Karpas-422 (cell line): ENCODE data around the gene UBTF. TPM values are rescaled to one million over a fixed set of nuclear protein-coding genes. Genes with fewer than 3 reads are reported as not detected.
A peak's percentile ranks its signal among the peaks of the same experiment; 100 is the strongest.

Experiments used
- DNase-seq: peaks from one replicate; pipeline ENCODE4 v3.0.0-alpha.2; 2015
- H2AFZ ChIP-seq: fragments of 200-600 bp; sonication (generic); 2 replicates; pipeline ENCODE4 v1.6.1; 2014; ENCODE audit warnings: antibody characterized with exemption, low read length, mixed read lengths
- H3K27ac ChIP-seq: fragments of 200-600 bp; sonication (generic); 2 replicates; pipeline ENCODE4 v1.5.1; 2014; ENCODE audit warnings: mild to moderate bottlenecking, low read length, moderate library complexity
- H3K27me3 ChIP-seq: fragments of 200-600 bp; sonication (generic); 2 replicates; pipeline ENCODE4 v1.6.1; 2014; ENCODE audit warnings: low read length, mixed read lengths
- H3K36me3 ChIP-seq: fragments of 200-600 bp; sonication (generic); 2 replicates; pipeline ENCODE4 v1.6.1; 2014; ENCODE audit warnings: low read length, mixed read lengths; ENCODE audit not compliant: insufficient read depth
- H3K4me1 ChIP-seq: fragments of 200-600 bp; sonication (generic); 2 replicates; pipeline ENCODE4 v1.6.1; 2014; ENCODE audit warnings: mild to moderate bottlenecking, low read length, mixed read lengths
- H3K4me2 ChIP-seq: fragments of 200-600 bp; sonication (generic); 2 replicates; pipeline ENCODE4 v1.6.1; 2014; ENCODE audit warnings: low read length, low read depth, mild to moderate bottlenecking; ENCODE audit not compliant: poor library complexity, severe bottlenecking
- H3K4me3 ChIP-seq: fragments of 200-600 bp; sonication (generic); 2 replicates; pipeline ENCODE4 v1.5.1; 2014; ENCODE audit warnings: mild to moderate bottlenecking, antibody characterized with exemption, low read length, mixed read lengths
- H3K79me2 ChIP-seq: fragments of 200-600 bp; sonication (generic); 2 replicates; pipeline ENCODE4 v1.6.1; 2014; ENCODE audit warnings: mild to moderate bottlenecking, low read length, mixed read lengths
- H3K9ac ChIP-seq: fragments of 200-600 bp; sonication (generic); 2 replicates; pipeline ENCODE4 v1.6.0; 2014; ENCODE audit warnings: low read length
- H3K9me2 ChIP-seq: fragments of 200-600 bp; sonication (generic), shearing (Covaris generic); replicated peaks from 2 replicates; pipeline ENCODE4 v1.6.0; 2014; ENCODE audit warnings: mild to moderate bottlenecking, low read length, moderate library complexity; ENCODE audit not compliant: insufficient read depth
- H3K9me3 ChIP-seq: fragments of 300-700, 200-600 bp; sonication (generic); 2 replicates; pipeline ENCODE4 v1.6.1; 2014; ENCODE audit warnings: low read length, mixed read lengths
- H4K20me1 ChIP-seq: fragments of 200-600 bp; sonication (generic); 2 replicates; pipeline ENCODE4 v1.6.1; 2014; ENCODE audit warnings: mild to moderate bottlenecking, antibody characterized with exemption, low read length, low read depth; ENCODE audit not compliant: insufficient read depth
- total RNA-seq: library from RNA; depleted of rRNA; stranded (reverse); fragments of >200 nt; shearing (Covaris generic); gene quantifications from 2 replicates; pipeline ENCODE4 v1.2.3, GENCODE V29; 2014; ENCODE audit warnings: low replicate concordance; rRNA removed

UBTF gene, protein sequence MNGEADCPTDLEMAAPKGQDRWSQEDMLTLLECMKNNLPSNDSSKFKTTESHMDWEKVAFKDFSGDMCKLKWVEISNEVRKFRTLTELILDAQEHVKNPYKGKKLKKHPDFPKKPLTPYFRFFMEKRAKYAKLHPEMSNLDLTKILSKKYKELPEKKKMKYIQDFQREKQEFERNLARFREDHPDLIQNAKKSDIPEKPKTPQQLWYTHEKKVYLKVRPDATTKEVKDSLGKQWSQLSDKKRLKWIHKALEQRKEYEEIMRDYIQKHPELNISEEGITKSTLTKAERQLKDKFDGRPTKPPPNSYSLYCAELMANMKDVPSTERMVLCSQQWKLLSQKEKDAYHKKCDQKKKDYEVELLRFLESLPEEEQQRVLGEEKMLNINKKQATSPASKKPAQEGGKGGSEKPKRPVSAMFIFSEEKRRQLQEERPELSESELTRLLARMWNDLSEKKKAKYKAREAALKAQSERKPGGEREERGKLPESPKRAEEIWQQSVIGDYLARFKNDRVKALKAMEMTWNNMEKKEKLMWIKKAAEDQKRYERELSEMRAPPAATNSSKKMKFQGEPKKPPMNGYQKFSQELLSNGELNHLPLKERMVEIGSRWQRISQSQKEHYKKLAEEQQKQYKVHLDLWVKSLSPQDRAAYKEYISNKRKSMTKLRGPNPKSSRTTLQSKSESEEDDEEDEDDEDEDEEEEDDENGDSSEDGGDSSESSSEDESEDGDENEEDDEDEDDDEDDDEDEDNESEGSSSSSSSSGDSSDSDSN
- 57.8 and 150 TPM in 2 replicates for total RNA-seq

DNA sequence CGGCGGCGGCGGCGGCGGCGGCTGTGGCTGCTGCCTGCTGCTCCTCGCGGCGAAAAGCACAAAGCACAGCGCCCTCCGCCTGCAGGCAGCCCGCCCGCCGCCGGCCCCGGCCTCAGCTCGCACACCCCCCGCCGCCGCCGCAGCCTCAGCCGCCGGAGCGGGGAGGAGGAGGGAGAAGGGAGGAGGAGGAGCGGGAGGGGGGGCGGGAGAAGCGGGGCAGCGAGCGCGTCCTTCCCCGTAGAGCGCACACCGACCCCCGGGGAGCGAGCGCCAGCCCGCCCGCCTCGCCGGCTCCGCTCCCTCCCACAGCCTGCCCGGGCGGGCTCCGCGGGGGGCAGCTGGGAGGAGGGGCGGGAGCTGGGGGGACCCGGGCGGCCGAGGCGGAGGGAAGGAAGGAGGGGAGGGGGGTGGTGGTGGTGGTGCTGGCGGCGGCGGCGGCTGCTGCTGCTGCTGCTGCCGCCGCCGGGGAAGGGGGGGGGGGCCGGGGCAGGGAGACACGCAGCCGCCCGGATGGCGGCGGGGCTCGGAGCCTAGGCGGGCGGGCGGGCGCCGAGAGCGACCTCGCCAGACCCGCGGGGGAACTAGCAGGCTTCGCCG lies at the start of gene UBTF:
Gene UBTF, minus strand, starts transcription at position 60 of the 597 bp plus-strand sequence. CDS start 1,446 bp downstream, outside the sequence.
- Histone ChIP-seq H3K9ac (peak within 1 kb of the TSS; percentile 95), H4K20me1 (peaks cover 8% of the 10 kb centered on the region; the same call in 1 of the 2 replicates), H3K4me1 (peaks cover 35% of the 10 kb centered on the region), H3K27me3 (no peaks in the 10 kb centered on the region), H3K9me2 (no peaks in the 10 kb centered on the region), H2AFZ (no peak within 1 kb of the TSS), H3K79me2 (peaks cover 35% of the 10 kb centered on the region), H3K4me3 (peak within 1 kb of the TSS; percentile 90), H3K9me3 (no peaks in the 10 kb centered on the region), H3K27ac (peak within 1 kb of the TSS; percentile 81), H3K4me2 (peak within 1 kb of the TSS; percentile 98), H3K36me3 (peaks cover 27% of the 10 kb centered on the region)
- DNase-seq, result peak; percentile 92

DNA sequence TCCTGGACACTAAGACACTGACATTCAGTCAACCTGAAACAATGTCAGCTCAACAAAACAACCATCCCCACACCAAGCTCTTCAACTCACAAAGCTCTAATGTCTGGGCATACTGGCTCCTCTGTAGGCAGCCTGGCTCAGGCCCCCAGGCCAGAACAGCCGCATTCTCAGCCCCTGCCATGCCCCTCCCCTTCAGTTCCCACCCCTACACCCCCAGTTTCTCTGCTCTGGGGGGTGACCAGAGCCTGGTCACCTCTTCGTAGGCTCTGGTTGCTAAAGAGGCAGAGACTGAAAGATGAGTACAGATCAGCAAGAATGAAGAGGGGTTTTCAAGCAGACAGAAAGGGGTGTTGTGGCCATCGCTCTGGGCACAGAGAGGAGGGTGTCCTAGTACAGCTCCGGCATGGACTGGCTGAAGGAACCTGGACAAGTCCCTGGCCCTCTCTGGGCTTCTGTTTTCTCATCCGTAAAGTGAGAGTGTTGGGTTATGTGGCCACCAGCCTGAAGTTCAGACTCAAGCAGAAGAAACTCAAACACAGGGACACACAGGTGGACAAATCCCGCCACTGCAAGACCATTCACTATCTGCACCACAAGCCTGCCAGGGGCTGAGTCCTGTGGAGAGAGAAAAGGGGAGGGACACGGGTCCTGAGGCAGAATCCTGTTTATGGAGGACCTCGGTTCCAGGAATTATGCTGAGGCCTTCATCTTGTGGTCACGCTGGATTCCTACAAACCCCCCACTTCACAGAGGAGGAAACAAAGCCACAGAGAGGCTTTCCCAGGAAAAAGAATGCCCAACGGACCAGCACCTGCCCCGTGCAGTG lies 49.4 kb upstream of the UBTF start:
- DNase-seq, result no peak
- H3K4me3 ChIP-seq, result no peak overlapping the region
- H3K4me2 ChIP-seq, result no peak overlapping the region
- no peaks in the 10 kb centered on the region for H3K9me3 ChIP-seq
- H3K79me2 ChIP-seq, result no peaks in the 10 kb centered on the region
- no peaks in the 10 kb centered on the region for H3K9me2 ChIP-seq
- H3K9ac ChIP-seq, result no peak overlapping the region
- H2AFZ ChIP-seq, result no peak overlapping the region
- H3K27ac ChIP-seq, result no peak overlapping the region
- H3K27me3 ChIP-seq, result no peaks in the 10 kb centered on the region
- no peaks in the 10 kb centered on the region for H4K20me1 ChIP-seq
- H3K4me1 ChIP-seq, result no peaks in the 10 kb centered on the region
- H3K36me3 ChIP-seq, result no peaks in the 10 kb centered on the region

DNA sequence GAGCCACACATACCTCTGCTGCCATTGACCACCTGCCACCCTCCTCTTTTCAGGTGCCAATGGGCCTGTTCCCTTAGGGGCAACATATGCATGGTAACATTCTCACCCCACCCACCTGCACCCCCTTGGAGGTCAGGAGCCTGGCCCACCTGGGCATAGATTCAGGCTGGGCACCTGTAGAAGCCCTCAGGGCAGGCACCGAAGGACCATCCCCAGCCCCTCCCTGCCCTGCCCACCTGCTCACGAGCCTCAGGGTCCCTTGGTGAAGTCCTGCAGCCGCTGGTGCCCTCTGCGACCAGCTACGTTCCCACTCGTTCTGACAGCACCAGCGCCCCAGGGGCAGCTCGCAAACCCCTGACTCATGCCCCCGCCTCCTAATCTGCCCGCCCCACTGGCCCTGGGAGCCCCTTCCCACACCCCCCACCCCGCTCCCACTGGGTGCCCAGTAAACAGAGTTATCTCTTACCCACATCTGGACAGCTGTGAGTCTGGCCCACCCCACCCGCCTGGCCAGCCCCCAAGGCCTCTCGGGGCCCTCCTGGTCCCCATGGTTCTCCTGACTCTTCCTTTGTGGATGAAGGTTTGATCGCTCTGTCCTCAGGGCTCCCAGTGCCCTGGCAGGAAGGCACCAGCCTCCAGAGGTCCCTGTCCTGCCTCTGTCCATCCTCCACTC lies 48.5 kb upstream of the UBTF start, which contains the start of gene SLC4A1:
Gene SLC4A1, minus strand, starts transcription at position 318 of the 673 bp plus-strand sequence. CDS start 5,269 bp downstream, outside the sequence.
- Histone ChIP-seq H3K9me2 (no peaks in the 10 kb centered on the region), H3K27me3 (no peaks in the 10 kb centered on the region), H3K9ac (no peak within 1 kb of the TSS), H3K9me3 (no peaks in the 10 kb centered on the region), H3K79me2 (no peaks in the 10 kb centered on the region), H2AFZ (no peak within 1 kb of the TSS), H3K4me3 (no peak within 1 kb of the TSS), H3K4me2 (no peak within 1 kb of the TSS), H3K27ac (no peak within 1 kb of the TSS), H4K20me1 (no peaks in the 10 kb centered on the region), H3K36me3 (no peaks in the 10 kb centered on the region), H3K4me1 (no peaks in the 10 kb centered on the region)
- no peak for DNase-seq

DNA sequence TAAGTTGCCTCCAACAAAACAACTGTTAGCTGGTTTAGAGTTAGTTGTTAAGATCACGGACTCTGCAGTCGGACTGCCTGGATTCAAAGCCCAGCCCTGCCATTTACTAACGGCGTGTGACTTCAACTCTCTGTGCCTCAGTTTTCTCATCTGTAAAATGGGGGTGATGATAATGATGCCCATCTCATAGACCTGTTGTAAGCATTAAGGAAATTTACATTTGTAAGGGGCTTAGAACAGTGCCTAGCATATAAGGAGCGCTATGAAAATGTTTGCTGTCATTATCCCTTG lies 47.6 kb upstream of the UBTF start:
- Histone ChIP-seq H3K4me2 (no peak overlapping the region), H3K9me3 (no peaks in the 10 kb centered on the region), H3K9ac (no peak overlapping the region), H3K4me3 (no peak overlapping the region), H3K79me2 (no peaks in the 10 kb centered on the region), H3K27me3 (no peaks in the 10 kb centered on the region), H3K4me1 (no peaks in the 10 kb centered on the region), H2AFZ (no peak overlapping the region), H3K9me2 (no peaks in the 10 kb centered on the region), H3K36me3 (no peaks in the 10 kb centered on the region), H4K20me1 (no peaks in the 10 kb centered on the region), H3K27ac (no peak overlapping the region)
- no peak for DNase-seq

DNA sequence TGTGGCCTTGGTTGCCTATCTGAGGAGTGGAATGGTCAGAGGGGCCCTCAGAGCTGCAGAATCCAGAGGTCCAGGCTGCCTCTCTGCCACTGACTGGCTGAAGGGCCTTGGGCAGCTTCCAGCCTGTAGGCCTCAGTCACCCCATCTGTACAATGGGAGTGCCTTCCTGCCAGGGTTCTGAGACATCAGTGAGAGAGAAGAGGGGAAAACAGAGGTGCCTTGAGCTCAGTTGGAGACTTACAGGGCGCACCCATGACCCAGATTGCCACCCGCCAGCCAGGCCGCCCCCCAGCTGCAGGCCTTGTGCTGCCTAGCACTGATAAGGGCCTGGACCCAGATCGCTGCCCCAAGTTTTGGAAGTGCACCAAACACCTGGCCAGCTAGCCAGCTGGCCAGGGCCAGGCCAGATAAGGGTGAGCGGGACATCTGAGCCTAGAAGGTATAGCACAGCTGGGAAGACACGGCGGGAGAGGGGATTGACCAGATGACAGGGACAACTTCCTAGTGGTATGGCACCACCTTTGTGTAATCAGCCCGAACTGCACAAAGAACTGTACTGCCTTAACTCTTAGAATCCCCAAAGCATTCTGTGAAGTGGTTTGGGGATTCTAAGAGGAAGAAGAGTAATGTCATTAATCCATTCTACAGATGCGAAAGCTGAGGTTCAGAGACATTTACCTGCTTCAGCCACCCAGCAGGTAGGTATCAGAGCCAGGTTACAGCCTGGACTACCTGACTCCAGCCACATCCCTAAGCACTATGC lies 47.1 kb upstream of the UBTF start:
- H3K27me3 ChIP-seq, result no peaks in the 10 kb centered on the region
- no peak overlapping the region for H3K4me2 ChIP-seq
- no peaks in the 10 kb centered on the region for H3K4me1 ChIP-seq

DNA sequence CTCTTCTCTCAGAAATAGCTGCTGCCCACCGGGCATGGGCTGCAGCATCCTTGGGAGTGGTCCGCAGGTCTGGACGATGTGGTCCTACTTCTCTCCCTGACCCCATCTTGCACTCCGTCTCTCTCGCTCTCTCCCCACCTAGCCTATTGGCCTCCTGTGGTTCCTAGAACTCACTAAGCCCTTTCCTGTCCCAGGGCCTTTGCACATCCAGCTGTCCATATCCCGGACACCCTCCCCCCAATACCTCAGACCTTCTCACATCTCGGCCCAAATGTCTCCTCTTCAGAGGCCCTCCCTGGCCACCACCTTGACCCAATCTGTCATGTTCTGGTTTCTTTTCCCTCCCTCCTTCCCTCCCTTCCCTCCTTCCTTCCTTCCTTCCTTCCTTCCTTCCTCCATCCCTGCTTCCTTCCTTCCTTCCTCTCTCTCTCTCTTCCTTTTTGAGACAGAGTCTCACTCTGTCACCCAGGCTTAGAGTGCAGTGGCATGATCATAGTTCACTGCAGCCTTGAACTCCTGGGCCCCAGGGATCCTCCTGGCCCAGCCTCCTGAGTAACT lies 43.9 kb upstream of the UBTF start:
- Histone ChIP-seq H3K9ac (no peak overlapping the region), H3K27me3 (no peaks in the 10 kb centered on the region), H3K4me2 (no peak overlapping the region), H3K9me2 (no peaks in the 10 kb centered on the region), H3K79me2 (no peaks in the 10 kb centered on the region), H3K4me1 (no peaks in the 10 kb centered on the region), H3K9me3 (no peaks in the 10 kb centered on the region), H2AFZ (no peak overlapping the region), H4K20me1 (no peaks in the 10 kb centered on the region), H3K4me3 (no peak overlapping the region), H3K36me3 (no peaks in the 10 kb centered on the region), H3K27ac (no peak overlapping the region)
- no peak for DNase-seq

More for the DNA sequence above, 47.1 kb upstream of the UBTF start:
- Histone ChIP-seq H4K20me1 (no peaks in the 10 kb centered on the region), H2AFZ (no peak overlapping the region), H3K9me2 (no peaks in the 10 kb centered on the region), H3K9ac (no peak overlapping the region), H3K27ac (no peak overlapping the region), H3K4me3 (no peak overlapping the region), H3K36me3 (no peaks in the 10 kb centered on the region), H3K79me2 (no peaks in the 10 kb centered on the region), H3K9me3 (no peaks in the 10 kb centered on the region)
- no peak for DNase-seq
